Hepatocyte (in vitro differentiated cells): Measurements from ENCODE around the gene MACROD2. TPM values are rescaled to one million over a fixed set of nuclear protein-coding genes. Genes with fewer than 3 reads are reported as not detected.
A peak's percentile ranks its signal among the peaks of the same experiment; 100 is the strongest.

Experiments
- DNase-seq: peaks from one replicate; pipeline ENCODE4 v3.0.0-alpha.2; 2016; ENCODE audit warnings: low spot score
- H2AFZ ChIP-seq: fragments of 200-600 bp; sonication (generic); 2 replicates; pipeline ENCODE4 v1.6.0; 2016; ENCODE audit warnings: antibody characterized with exemption, mild to moderate bottlenecking
- H3K27ac ChIP-seq: fragments of 200-600 bp; sonication (generic); 2 replicates; pipeline ENCODE4 v1.5.1; 2016; ENCODE audit warnings: mild to moderate bottlenecking
- H3K27me3 ChIP-seq: fragments of 200-600 bp; sonication (generic); 2 replicates; pipeline ENCODE4 v1.6.1; 2016
- H3K36me3 ChIP-seq: fragments of 200-600 bp; sonication (generic); replicated peaks from 2 replicates; pipeline ENCODE4 v1.5.1; 2016; ENCODE audit warnings: low read depth; ENCODE audit not compliant: insufficient read depth
- H3K4me1 ChIP-seq: fragments of 200-600 bp; sonication (generic); 2 replicates; pipeline ENCODE4 v1.5.1; 2016; ENCODE audit warnings: mild to moderate bottlenecking, moderate library complexity; ENCODE audit not compliant: insufficient read depth
- H3K4me2 ChIP-seq: fragments of 200-600 bp; sonication (generic); 2 replicates; pipeline ENCODE4 v1.6.0; 2016
- H3K4me3 ChIP-seq: fragments of 200-600 bp; sonication (generic); 2 replicates; pipeline ENCODE4 v1.5.1; 2016; ENCODE audit warnings: mild to moderate bottlenecking
- H3K79me2 ChIP-seq: fragments of 200-600 bp; sonication (generic); 2 replicates; pipeline ENCODE4 v1.6.0; 2017; ENCODE audit warnings: mild to moderate bottlenecking
- H3K9me2 ChIP-seq: fragments of 200-600 bp; sonication (generic); replicated peaks from 2 replicates; pipeline ENCODE4 v1.6.0; 2017; ENCODE audit warnings: mild to moderate bottlenecking; ENCODE audit not compliant: insufficient read depth
- H3K9me3 ChIP-seq: fragments of 200-600 bp; sonication (generic); 2 replicates; pipeline ENCODE4 v1.5.1; 2016; ENCODE audit warnings: low read depth, mild to moderate bottlenecking
- H4K20me1 ChIP-seq: fragments of 200-600 bp; sonication (generic); 2 replicates; pipeline ENCODE4 v1.6.0; 2016; ENCODE audit warnings: mild to moderate bottlenecking; ENCODE audit not compliant: insufficient read depth, poor library complexity, severe bottlenecking
- CTCF ChIP-seq: fragments of 200-600 bp; sonication (generic); IDR thresholded peaks from 2 replicates; pipeline ENCODE4 v1.5.1; 2016; ENCODE audit warnings: antibody characterized with exemption, mild to moderate bottlenecking; ENCODE audit not compliant: poor library complexity
- EZH2 ChIP-seq: fragments of 200-600 bp; sonication (generic); IDR thresholded peaks from 2 replicates; pipeline ENCODE4 v1.6.1; 2016; ENCODE audit warnings: antibody characterized with exemption, mild to moderate bottlenecking, borderline replicate concordance
- EZH2phosphoT487 ChIP-seq: fragments of 200-600 bp; sonication (generic); IDR thresholded peaks from one replicate; pipeline ENCODE4 v1.6.1; 2018; ENCODE audit warnings: antibody characterized with exemption, mild to moderate bottlenecking, low read depth, moderate library complexity; ENCODE audit not compliant: unreplicated experiment, severe bottlenecking
- WGBS: methylation state at CpG from one replicate; pipeline ENCODE4 v1.1.6; 2016; ENCODE audit warnings: low lambda C conversion rate; ENCODE audit errors: missing lambda C conversion rate; 5-methylcytosine and 5-hydroxymethylcytosine counted together
- polyA plus RNA-seq: library from polyadenylated mRNA; unstranded; fragments of >200 nt; fragmentation: Nextera tagmentation; extraction: Ambion mirVana; gene quantifications from 2 replicates; pipeline ENCODE4 v1.2.1, GENCODE V29; 2016
- total RNA-seq: library from RNA; depleted of rRNA; stranded (reverse); fragments of >200 nt; gene quantifications from 2 replicates; pipeline ENCODE4 v1.2.3, GENCODE V29; 2014

The MACROD2 gene
- total and polyA plus RNA-seq, 2 experiments from 2014 or later, result 2.4 to 3.1 TPM

- H2AFZ ChIP-seq, result no peak overlapping the region
- H3K27me3 ChIP-seq, result no peaks in the 10 kb centered on the region
- no peaks in the 10 kb centered on the region for H4K20me1 ChIP-seq
- TF ChIP-seq EZH2phosphoT487 (no peak), CTCF (no peak), EZH2 (no peak)
- H3K4me3 ChIP-seq, result no peak overlapping the region
- H3K79me2 ChIP-seq, result no peaks in the 10 kb centered on the region
- H3K9me3 ChIP-seq, result no peaks in the 10 kb centered on the region
- no peak overlapping the region for H3K27ac ChIP-seq
- no peaks in the 10 kb centered on the region for H3K4me1 ChIP-seq
- no peaks in the 10 kb centered on the region for H3K9me2 ChIP-seq
- no peak overlapping the region for H3K4me2 ChIP-seq
- DNase-seq, result no peak
- WGBS, result 94% methylated on average over 3 of the region's 3 CpGs
- H3K36me3 ChIP-seq, result no peaks in the 10 kb centered on the region
Measured at GRCh38 chr20:15627089-15627488, 1631.8 kb downstream of the MACROD2 start.

GRCh38 chr20:15627501-15627903 is 1632.2 kb downstream of the MACROD2 start:
- Histone ChIP-seq H3K4me1 (no peaks in the 10 kb centered on the region), H2AFZ (no peak overlapping the region), H3K4me3 (no peak overlapping the region), H3K9me2 (no peaks in the 10 kb centered on the region), H4K20me1 (no peaks in the 10 kb centered on the region), H3K79me2 (no peaks in the 10 kb centered on the region), H3K9me3 (no peaks in the 10 kb centered on the region), H3K36me3 (no peaks in the 10 kb centered on the region), H3K27ac (no peak overlapping the region), H3K27me3 (no peaks in the 10 kb centered on the region), H3K4me2 (no peak overlapping the region)
- DNase-seq, result no peak
- TF ChIP-seq CTCF (no peak), EZH2 (no peak), EZH2phosphoT487 (no peak)

- WGBS, result 94% methylated on average over 4 of the region's 4 CpGs
- no peak overlapping the region for H3K4me2 ChIP-seq
- no peak overlapping the region for H2AFZ ChIP-seq
- no peaks in the 10 kb centered on the region for H3K9me3 ChIP-seq
- H4K20me1 ChIP-seq, result no peaks in the 10 kb centered on the region
- H3K4me3 ChIP-seq, result no peak overlapping the region
- no peaks in the 10 kb centered on the region for H3K4me1 ChIP-seq
- no peaks in the 10 kb centered on the region for H3K27me3 ChIP-seq
- no peaks in the 10 kb centered on the region for H3K9me2 ChIP-seq
- DNase-seq, result no peak
- H3K79me2 ChIP-seq, result no peaks in the 10 kb centered on the region
- no peak overlapping the region for H3K27ac ChIP-seq
- no peaks in the 10 kb centered on the region for H3K36me3 ChIP-seq
- no peak for TF ChIP-seq CTCF
- TF ChIP-seq EZH2phosphoT487, result no peak
- no peak for TF ChIP-seq EZH2
Measured at GRCh38 chr20:15628851-15629353, 1633.6 kb downstream of the MACROD2 start.

GRCh38 chr20:15630360-15630759 is 1635.0 kb downstream of the MACROD2 start:
- WGBS, result 68% methylated on average over 4 of the region's 4 CpGs
- no peak overlapping the region for H3K27ac ChIP-seq

More at GRCh38 chr20:15630360-15630759, 1635.0 kb downstream of the MACROD2 start:
- Histone ChIP-seq H4K20me1 (no peaks in the 10 kb centered on the region), H3K9me2 (no peaks in the 10 kb centered on the region), H3K9me3 (no peaks in the 10 kb centered on the region), H3K4me1 (no peaks in the 10 kb centered on the region), H3K27me3 (no peaks in the 10 kb centered on the region), H3K36me3 (no peaks in the 10 kb centered on the region), H3K4me2 (peak overlapping the region; percentile 30), H3K4me3 (no peak overlapping the region), H3K79me2 (no peaks in the 10 kb centered on the region), H2AFZ (no peak overlapping the region)
- TF ChIP-seq EZH2phosphoT487, result no peak
- no peak for TF ChIP-seq CTCF
- no peak for TF ChIP-seq EZH2
- DNase-seq, result no peak
